Measurements from ENCODE around the gene S100A16.

DNA sequence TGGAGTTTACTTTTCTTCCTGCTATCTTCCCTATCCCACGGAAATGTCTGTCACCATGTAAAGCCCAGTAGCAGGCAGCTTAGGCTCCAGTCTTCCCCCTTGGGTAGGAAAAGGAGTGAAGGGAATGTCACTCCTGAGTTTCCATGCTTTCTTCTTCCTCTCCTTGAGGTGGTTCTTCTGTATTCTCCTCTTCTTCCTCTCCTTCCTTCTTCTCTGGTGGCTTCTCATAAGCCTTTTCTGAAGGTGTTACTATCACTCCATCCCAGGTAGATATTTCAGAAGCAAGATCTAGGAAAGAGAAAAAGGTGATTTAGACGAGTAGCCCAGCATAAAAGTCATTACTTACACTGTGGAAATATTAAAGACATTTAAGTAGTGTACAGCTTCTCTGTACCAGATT lies 49.3 kb upstream of the S100A16 start:
- no peak for TF ChIP-seq EP300 (IDR thresholded peaks at IDR 0.05)
- no peak for TF ChIP-seq CTCF (IDR thresholded peaks at IDR 0.05)
- TF ChIP-seq POLR2AphosphoS5 (IDR thresholded peaks at IDR 0.05) = no peak
- no peak for TF ChIP-seq POLR2A (IDR thresholded peaks at IDR 0.05)

Data from stomach (tissue), 4 donors.